GM21528 (cell line): ENCODE results near the gene CCDC92.

Experiments
- ATAC-seq: cut with Tn5 transposase; IDR thresholded peaks from one replicate; pipeline ENCODE4 v1.9.1; 2021; ENCODE audit warnings: mild to moderate bottlenecking, moderate library complexity; ENCODE audit not compliant: unreplicated experiment, low FRiP score

The CCDC92 gene

GRCh38 chr12:124002654-124003053, 30.0 kb upstream of the CCDC92 start:
- no peak for ATAC-seq

GRCh38 chr12:124002021-124002644, 29.5 kb upstream of the CCDC92 start:
- ATAC-seq = no peak

GRCh38 chr12:124001343-124001742, 28.7 kb upstream of the CCDC92 start:
- no peak for ATAC-seq

GRCh38 chr12:124000111-124000510, 27.5 kb upstream of the CCDC92 start:
- ATAC-seq = no peak

- ATAC-seq = no peak
Observed at GRCh38 chr12:123998991-123999359, 26.3 kb upstream of the CCDC92 start.

GRCh38 chr12:123998344-123998990, 25.8 kb upstream of the CCDC92 start:
- no peak for ATAC-seq

GRCh38 chr12:123997908-123998307, 25.3 kb upstream of the CCDC92 start:
- ATAC-seq = no peak

- ATAC-seq = no peak
Observed at GRCh38 chr12:123997033-123997822, 24.6 kb upstream of the CCDC92 start.

- no peak for ATAC-seq
Observed at GRCh38 chr12:123996581-123996980, 23.9 kb upstream of the CCDC92 start.

- ATAC-seq = no peak
Observed at GRCh38 chr12:123995023-123995748, 22.6 kb upstream of the CCDC92 start.

- no peak for ATAC-seq
Observed at GRCh38 chr12:123992118-123992825, 19.6 kb upstream of the CCDC92 start.

- no peak for ATAC-seq
Observed at GRCh38 chr12:123991372-123991951, 18.8 kb upstream of the CCDC92 start.

GRCh38 chr12:123990511-123990910, 17.9 kb upstream of the CCDC92 start:
- no peak for ATAC-seq

- no peak for ATAC-seq
Observed at GRCh38 chr12:123989753-123990152, 17.1 kb upstream of the CCDC92 start.

- ATAC-seq = no peak
Observed at GRCh38 chr12:123989168-123989567, 16.5 kb upstream of the CCDC92 start.

GRCh38 chr12:123987022-123987421, 14.4 kb upstream of the CCDC92 start:
- no peak for ATAC-seq

- ATAC-seq = no peak
Observed at GRCh38 chr12:123986374-123986965, 13.8 kb upstream of the CCDC92 start.

GRCh38 chr12:123984903-123985302, 12.3 kb upstream of the CCDC92 start:
- no peak for ATAC-seq

- no peak for ATAC-seq
Observed at GRCh38 chr12:123983822-123984485, 11.3 kb upstream of the CCDC92 start.
